Stimulated activated CD8-positive, alpha-beta memory T cell treated with anti-CD3 and anti-CD28 coated beads, Interleukin-7, amount 100 ng/mL, for 24 hours (primary cell): Measurements from ENCODE around the gene UGT2B7.
"Not testable (repeated sequence)": the region's sequence is repeated elsewhere in the genome, so short reads cannot be mapped to it uniquely, and the experiment has no call there.

Source experiments
- DNase-seq: peaks from one replicate; pipeline ENCODE4 v3.0.0-alpha.2; 2020; ENCODE audit warnings: low read depth

UGT2B7 gene

GRCh38 chr4:69088473-69088872, 7.8 kb upstream of the UGT2B7 start:
- DNase-seq, result no peak

- DNase-seq, result no peak
These were observed 6.9 kb upstream of the UGT2B7 start for GRCh38 chr4:69089388-69089787.

DNA sequence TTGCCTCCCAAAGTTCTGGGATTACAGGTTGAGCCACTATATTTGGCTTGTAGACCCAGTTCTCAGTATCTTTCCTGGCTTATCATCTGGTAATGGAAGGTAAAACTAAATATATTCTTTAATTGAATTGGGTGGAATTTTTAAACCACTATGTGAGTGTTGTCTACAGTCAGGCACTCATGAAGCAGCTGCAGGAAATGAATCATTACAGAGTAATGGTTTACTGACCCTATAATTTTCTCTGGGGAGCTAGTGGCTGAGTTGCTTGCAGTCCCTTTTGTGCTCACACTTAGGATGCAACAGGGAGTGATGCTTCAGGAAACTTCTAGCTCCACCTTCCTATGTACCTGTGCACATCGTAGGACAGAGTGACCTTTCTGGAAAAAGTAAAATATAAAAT, 4.1 kb upstream of the UGT2B7 start:
- no peak for DNase-seq

- DNase-seq, result no peak
These were observed 3.2 kb upstream of the UGT2B7 start for GRCh38 chr4:69092980-69093568.

DNA sequence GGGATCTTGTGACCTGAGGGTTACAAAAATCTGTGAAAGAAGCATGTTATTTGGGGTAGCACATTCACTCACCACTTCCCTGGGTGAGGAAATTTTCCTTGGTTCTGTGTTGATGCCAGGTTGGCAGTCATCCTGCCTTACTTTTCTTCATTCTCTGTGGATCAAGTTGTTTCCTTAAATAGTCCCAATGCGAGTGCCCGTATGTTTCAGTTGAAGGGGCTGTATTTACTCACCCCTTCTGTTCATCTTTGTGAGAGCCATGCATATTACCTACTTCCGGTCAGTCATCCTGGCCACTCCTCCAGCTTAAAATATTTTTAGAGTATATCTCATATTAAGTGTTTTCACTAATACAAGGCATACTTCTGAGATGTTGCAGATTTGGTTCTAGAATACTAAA, 2.6 kb upstream of the UGT2B7 start:
- DNase-seq, result no peak

DNA sequence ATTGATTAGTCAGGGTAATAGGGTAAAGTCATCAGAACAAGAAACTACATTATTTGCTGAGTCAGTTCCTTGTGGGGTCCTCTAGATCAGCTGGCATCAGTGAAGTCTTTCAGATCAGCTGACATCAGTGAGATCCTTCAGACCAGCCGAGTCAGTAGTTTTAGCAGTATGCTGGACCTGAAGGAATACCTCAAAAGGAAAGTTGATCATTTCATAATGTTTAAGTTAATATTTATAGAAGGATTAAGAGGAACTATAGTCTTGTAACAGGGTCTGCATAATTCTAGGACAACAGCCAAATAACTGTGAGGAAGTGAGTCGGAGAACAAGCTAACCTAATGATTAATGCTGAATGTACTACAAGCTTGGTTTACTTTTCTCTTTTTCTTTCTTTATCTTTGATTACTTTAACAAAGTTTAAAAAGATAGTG, 958 bp upstream of the UGT2B7 start:
- no peak for DNase-seq

DNA sequence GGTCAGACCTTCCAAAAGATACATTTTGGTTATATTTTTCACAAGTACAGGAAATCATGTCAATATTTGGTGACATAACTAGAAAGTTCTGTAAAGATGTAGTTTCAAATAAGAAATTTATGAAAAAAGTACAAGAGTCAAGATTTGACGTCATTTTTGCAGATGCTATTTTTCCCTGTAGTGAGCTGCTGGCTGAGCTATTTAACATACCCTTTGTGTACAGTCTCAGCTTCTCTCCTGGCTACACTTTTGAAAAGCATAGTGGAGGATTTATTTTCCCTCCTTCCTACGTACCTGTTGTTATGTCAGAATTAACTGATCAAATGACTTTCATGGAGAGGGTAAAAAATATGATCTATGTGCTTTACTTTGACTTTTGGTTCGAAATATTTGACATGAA, 536 bp downstream of the UGT2B7 start:
- DNase-seq, result no peak

DNA sequence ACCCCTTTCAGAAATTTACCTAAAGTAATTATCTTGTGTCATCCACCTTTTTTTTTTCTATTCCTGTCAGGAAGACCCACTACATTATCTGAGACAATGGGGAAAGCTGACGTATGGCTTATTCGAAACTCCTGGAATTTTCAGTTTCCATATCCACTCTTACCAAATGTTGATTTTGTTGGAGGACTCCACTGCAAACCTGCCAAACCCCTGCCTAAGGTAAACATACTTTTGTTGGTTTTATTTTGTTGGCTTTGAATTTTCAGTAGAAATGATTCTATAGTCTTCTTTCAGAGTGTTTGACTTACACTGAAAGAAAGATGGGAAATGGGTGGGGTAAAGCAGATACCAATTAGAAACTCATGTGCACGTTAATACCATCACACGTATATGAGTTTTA, 2.2 kb downstream of the UGT2B7 start:
- DNase-seq, result no peak

GRCh38 chr4:69099910-69100309, 3.6 kb downstream of the UGT2B7 start:
- no peak for DNase-seq

DNA sequence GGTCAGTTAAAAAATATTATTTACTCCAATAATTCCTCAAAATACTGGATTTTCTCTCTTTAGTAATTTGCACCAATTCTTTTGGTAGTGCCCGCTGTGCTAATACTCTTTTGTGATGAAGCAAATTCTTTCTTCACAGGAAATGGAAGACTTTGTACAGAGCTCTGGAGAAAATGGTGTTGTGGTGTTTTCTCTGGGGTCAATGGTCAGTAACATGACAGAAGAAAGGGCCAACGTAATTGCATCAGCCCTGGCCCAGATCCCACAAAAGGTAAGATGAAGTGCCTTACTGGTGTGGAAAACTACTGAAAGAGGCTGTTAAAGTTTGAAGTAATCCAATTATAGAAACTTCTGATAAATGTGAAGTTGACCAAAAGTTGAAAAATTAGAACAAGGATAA, 6.4 kb downstream of the UGT2B7 start:
- not testable (repeated sequence) for DNase-seq

GRCh38 chr4:69104719-69105275, 8.5 kb downstream of the UGT2B7 start:
- DNase-seq, result no peak

DNA sequence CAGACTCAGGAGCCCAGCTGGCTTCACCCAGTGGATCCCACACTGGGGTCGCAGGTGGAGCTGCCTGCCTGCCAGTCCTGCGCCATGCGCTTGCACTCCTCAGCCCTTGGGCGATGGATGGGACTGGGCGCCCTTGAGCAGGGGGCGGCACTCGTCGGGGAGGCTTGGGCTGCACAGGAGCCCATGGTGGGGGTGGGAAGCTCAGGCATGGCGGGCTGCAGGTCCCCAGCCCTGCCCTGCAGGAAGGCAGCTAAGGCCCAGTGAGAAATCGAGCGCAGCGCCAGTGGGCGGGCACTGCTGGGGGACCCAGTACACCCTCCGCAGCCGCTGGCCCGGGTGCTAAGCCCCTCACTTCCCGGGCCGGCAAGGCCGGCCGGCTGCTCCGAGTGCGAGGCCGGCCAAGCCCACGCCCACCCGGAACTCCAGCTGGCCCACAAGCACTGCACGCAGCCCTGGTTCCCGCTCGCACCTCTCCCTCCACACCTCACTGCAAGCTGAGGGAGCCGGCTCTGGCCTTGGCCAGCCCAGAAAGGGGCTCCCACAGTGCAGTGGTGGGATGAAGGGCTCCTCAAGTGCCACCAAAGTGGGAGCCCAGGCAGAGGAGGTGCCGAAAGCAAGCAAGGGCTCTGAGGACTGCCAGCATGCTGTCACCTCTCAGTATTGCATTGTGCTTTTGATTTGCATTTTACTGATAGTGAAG, 19.0 kb downstream of the UGT2B7 start:
- not testable (repeated sequence) for DNase-seq

DNA sequence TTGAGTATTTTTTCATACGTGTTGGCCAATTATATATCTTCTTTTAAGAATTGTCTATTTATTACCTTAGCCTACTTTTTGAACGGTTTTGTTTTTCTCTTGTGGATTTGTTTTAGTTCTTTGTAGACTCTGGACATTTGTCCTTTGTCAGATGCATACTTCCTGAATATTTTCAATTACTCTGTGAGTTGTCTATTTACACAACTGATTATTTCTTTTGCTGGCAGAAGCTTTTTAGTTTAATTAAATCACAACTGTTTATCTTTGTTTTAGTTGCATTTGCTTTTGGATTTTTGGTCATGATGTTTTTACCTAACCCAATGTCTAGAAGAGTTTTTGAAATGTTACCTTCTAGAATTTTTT, 19.6 kb downstream of the UGT2B7 start:
- no peak for DNase-seq

GRCh38 chr4:69116645-69117321, 20.5 kb downstream of the UGT2B7 start:
- DNase-seq, result no peak

GRCh38 chr4:69120870-69121269, 24.6 kb downstream of the UGT2B7 start:
- DNase-seq, result no peak

DNA sequence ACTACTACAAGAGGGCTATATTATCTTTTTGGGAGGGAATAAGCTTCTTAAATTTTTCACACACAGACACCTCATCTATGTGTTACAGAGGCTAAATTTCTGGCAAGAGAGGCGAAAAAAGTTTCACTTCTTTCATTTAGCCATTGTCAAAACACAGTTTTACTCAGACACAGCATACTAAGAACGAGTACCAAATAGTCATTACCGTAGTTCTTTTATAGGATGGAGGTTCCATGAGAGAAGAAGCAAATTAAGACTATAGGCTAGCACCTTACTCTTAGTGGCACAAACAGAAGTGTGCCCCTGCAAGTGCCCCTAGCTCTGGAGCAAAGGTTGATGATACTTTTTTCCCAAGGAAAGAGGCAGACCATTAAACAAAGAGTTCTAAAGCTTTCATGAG, 26.2 kb downstream of the UGT2B7 start:
- DNase-seq, result no peak

DNA sequence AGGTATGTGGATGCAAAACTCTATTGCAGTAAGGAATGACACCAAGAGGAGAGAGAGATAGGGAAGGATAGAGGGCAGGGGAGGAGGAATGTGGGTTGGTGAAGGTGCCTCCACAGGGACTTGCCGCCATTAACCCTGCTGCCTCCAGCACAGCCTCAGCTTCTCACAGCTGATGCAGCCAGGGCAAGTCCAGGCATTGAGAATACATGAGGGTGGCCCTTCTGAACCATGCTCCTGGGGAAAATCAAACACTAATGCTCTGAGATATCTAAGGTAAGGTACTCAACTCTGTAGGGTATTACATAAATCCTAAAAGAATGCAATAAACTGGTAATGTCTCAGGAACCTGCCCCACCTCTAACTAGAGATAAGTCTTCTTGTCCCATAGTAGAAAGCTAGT, 28.7 kb downstream of the UGT2B7 start:
- DNase-seq, result no peak

DNA sequence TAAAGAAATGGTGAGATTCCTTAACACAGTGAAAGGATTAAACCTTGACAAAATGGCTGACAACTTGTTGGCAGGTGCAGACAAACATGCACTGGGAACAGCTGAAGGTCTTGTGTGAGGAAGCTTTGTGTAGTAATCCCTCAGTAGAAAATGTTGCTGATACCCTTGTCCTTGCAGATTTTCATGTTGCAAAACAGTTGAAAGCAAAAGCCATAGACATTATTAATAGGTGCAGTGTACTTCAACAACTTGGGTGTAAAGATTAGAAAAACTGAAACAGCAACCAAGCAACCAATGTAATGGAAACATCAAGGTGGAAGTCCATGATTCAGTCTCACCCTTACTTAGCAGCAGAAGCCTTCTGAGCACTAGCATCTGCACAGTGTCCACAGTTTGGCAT, 29.8 kb downstream of the UGT2B7 start:
- no peak for DNase-seq

GRCh38 chr4:69133993-69134392, 37.7 kb downstream of the UGT2B7 start:
- no peak for DNase-seq

GRCh38 chr4:69134471-69134870, 38.2 kb downstream of the UGT2B7 start:
- DNase-seq, result no peak

DNA sequence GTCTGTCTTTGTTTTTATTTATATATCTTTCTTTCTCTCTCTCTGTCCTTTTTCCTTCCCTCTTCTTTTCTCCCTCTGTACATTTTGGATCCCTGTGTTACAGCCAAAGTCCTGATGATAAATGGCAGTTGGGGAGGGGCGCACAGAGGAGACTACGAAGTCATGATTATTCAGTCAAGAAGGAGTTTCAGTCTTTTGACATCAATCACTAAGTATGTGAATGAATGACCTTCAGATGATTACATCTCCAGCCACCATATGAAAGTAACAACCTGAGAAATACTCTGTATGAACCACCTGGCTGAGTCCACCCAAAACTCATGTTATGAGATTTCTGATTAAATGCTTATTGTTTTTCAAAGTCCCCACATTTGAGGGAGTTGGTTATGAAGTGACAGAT, 45.0 kb downstream of the UGT2B7 start:
- DNase-seq, result no peak

DNA sequence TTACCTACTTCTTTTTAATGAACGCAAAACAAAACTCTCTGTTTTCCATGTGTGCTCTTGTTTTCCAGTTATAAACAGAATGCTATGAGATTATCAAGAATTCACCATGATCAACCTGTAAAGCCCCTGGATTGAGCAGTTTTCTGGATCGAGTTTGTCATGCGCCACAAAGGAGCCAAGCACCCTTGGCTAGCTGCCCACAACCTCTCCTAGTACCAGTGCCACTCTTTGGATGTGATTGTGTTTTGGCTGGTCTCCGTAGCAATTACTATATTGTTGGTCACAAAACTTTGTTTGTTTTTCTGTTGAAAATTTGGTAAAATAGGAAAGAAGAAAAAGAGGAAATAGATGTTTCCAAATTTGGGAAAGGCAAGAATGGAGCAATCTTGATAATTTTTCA, 51.1 kb downstream of the UGT2B7 start:
- DNase-seq, result no peak

- DNase-seq, result no peak
These were observed 57.7 kb downstream of the UGT2B7 start for GRCh38 chr4:69154021-69154420.
